H9 (cell line): Measurements from ENCODE around the gene RNF225. TPM values are rescaled to one million over a fixed set of nuclear protein-coding genes. Genes with fewer than 3 reads are reported as not detected.
A peak's percentile ranks its signal among the peaks of the same experiment; 100 is the strongest.

ENCODE experiments used
- DNase-seq: peaks from one replicate; pipeline ENCODE4 v3.0.0-alpha.2; 2017
- H2AFZ ChIP-seq: one replicate; pipeline ENCODE4 v1.6.1; 2013; ENCODE audit warnings: mild to moderate bottlenecking, low read length, control low read depth, moderate library complexity
- H2AK5ac ChIP-seq: 2 replicates; pipeline ENCODE4 v1.6.1; 2013; ENCODE audit warnings: low read length, control low read depth, mixed read lengths; ENCODE audit not compliant: insufficient read length
- H2BK120ac ChIP-seq: one replicate; pipeline ENCODE4 v1.6.1; 2013; ENCODE audit warnings: low read depth, mild to moderate bottlenecking, low read length, control low read depth, inconsistent platforms; ENCODE audit not compliant: poor library complexity, severe bottlenecking
- H2BK12ac ChIP-seq: 2 replicates; pipeline ENCODE4 v1.6.1; 2013; ENCODE audit warnings: low read length, control low read depth, mixed read lengths, low read depth; ENCODE audit not compliant: insufficient read length
- H2BK15ac ChIP-seq: 2 replicates; pipeline ENCODE4 v1.6.1; 2013; ENCODE audit warnings: low read depth, low read length, control low read depth
- H2BK20ac ChIP-seq: one replicate; pipeline ENCODE4 v1.6.1; 2013; ENCODE audit warnings: low read depth, mild to moderate bottlenecking, low read length, control low read depth, inconsistent platforms; ENCODE audit not compliant: poor library complexity, severe bottlenecking
- H2BK5ac ChIP-seq: 2 replicates; pipeline ENCODE4 v1.6.1; 2013; ENCODE audit warnings: low read length, control low read depth, mixed read lengths; ENCODE audit not compliant: insufficient read length
- H3K14ac ChIP-seq: 2 replicates; pipeline ENCODE4 v1.6.1; 2013; ENCODE audit warnings: low read length, control low read depth; ENCODE audit not compliant: insufficient read depth
- H3K18ac ChIP-seq: 2 replicates; pipeline ENCODE4 v1.6.1; 2013; ENCODE audit warnings: low read depth, mild to moderate bottlenecking, mixed read lengths, low read length, control low read depth; ENCODE audit not compliant: insufficient read length
- H3K23ac ChIP-seq: 2 replicates; pipeline ENCODE4 v1.6.1; 2013; ENCODE audit warnings: low read length, control low read depth, mixed read lengths, low read depth; ENCODE audit not compliant: insufficient read length
- H3K23me2 ChIP-seq: 2 replicates; pipeline ENCODE4 v1.6.1; 2013; ENCODE audit warnings: low read depth, mild to moderate bottlenecking, mixed read lengths, low read length, control low read depth; ENCODE audit not compliant: insufficient read length, poor library complexity, severe bottlenecking
- H3K27ac ChIP-seq: 2 replicates; pipeline ENCODE4 v1.5.1; 2013; ENCODE audit warnings: low read length, control low read depth, mixed read lengths, low read depth; ENCODE audit not compliant: insufficient read length
- H3K27me3 ChIP-seq: 2 replicates; pipeline ENCODE4 v1.6.1; 2013; ENCODE audit warnings: low read length, control low read depth, inconsistent platforms; ENCODE audit not compliant: insufficient read depth
- H3K4ac ChIP-seq: 2 replicates; pipeline ENCODE4 v1.6.1; 2013; ENCODE audit warnings: low read depth, mild to moderate bottlenecking, control low read depth, inconsistent platforms, low read length, moderate library complexity
- H3K4me1 ChIP-seq: 2 replicates; pipeline ENCODE4 v1.6.1; 2013; ENCODE audit warnings: low read length, control low read depth, inconsistent platforms; ENCODE audit not compliant: insufficient read depth
- H3K4me2 ChIP-seq: 2 replicates; pipeline ENCODE4 v1.6.1; 2013; ENCODE audit warnings: low read length, control low read depth, mixed read lengths; ENCODE audit not compliant: insufficient read length, insufficient read depth
- H3K56ac ChIP-seq: 2 replicates; pipeline ENCODE4 v1.6.1; 2013; ENCODE audit warnings: low read depth, mild to moderate bottlenecking, mixed read lengths, low read length, control low read depth; ENCODE audit not compliant: insufficient read length
- H3K79me1 ChIP-seq: 2 replicates; pipeline ENCODE4 v1.6.1; 2013; ENCODE audit warnings: low read depth, mild to moderate bottlenecking, moderate library complexity, low read length, control low read depth, inconsistent platforms; ENCODE audit not compliant: insufficient read depth, poor library complexity, severe bottlenecking
- H3K79me2 ChIP-seq: 2 replicates; pipeline ENCODE4 v1.6.1; 2013; ENCODE audit warnings: low read length, control low read depth, inconsistent platforms; ENCODE audit not compliant: insufficient read depth
- H3K9ac ChIP-seq: 2 replicates; pipeline ENCODE4 v1.6.1; 2013; ENCODE audit warnings: low read length, control low read depth, mixed read lengths; ENCODE audit not compliant: insufficient read length; ENCODE audit errors: extremely low read depth
- H3K9me3 ChIP-seq: one replicate; pipeline ENCODE4 v1.6.1; 2013; ENCODE audit warnings: low read depth, low read length, inconsistent platforms; ENCODE audit not compliant: control insufficient read depth
- H3T11ph ChIP-seq: one replicate; pipeline ENCODE4 v1.6.1; 2013; ENCODE audit warnings: mild to moderate bottlenecking, low read length, control low read depth, inconsistent platforms
- H4K20me1 ChIP-seq: one replicate; pipeline ENCODE4 v1.6.1; 2013; ENCODE audit not compliant: control insufficient read depth, insufficient read length, insufficient read depth
- H4K5ac ChIP-seq: 2 replicates; pipeline ENCODE4 v1.6.1; 2013; ENCODE audit warnings: low read depth, mild to moderate bottlenecking, mixed read lengths, low read length, control low read depth; ENCODE audit not compliant: insufficient read length
- H4K8ac ChIP-seq: replicated peaks from 2 replicates; pipeline ENCODE4 v1.6.1; 2013; ENCODE audit warnings: low read length, control low read depth, mixed read lengths, low read depth; ENCODE audit not compliant: insufficient read length
- H4K91ac ChIP-seq: 2 replicates; pipeline ENCODE4 v1.6.1; 2013; ENCODE audit warnings: low read depth, mild to moderate bottlenecking, moderate library complexity, mixed read lengths, low read length, control low read depth; ENCODE audit not compliant: insufficient read length
- H3K27ac Mint-ChIP-seq, 3 experiments: 2 replicates in 2 of 3; 3 replicates in 1 of 3; pipeline ENCODE4 v1.8.0; 2020 to 2021; ENCODE audit warnings: mixed read lengths in 3 of 3, mild to moderate bottlenecking in 1 of 3, moderate library complexity in 1 of 3
- H3K27me3 Mint-ChIP-seq: 2 replicates; pipeline ENCODE4 v1.8.0; 2021; ENCODE audit warnings: low read depth, mild to moderate bottlenecking, moderate library complexity, mixed read lengths
- H3K36me3 Mint-ChIP-seq, 3 experiments: 2 replicates in 2 of 3; 3 replicates in 1 of 3; pipeline ENCODE4 v1.8.0; 2020 to 2021; ENCODE audit warnings: low read depth in 3 of 3, mixed read lengths in 3 of 3; ENCODE audit not compliant: insufficient read depth in 1 of 3
- H3K4me1 Mint-ChIP-seq, 2 experiments: 2 replicates each; pipeline ENCODE4 v1.8.0; 2020; ENCODE audit warnings: mixed read lengths in 2 of 2
- H3K4me3 Mint-ChIP-seq, 2 experiments: 2 replicates in 1 of 2; 3 replicates in 1 of 2; pipeline ENCODE4 v1.8.0; 2020 to 2021; ENCODE audit warnings: mild to moderate bottlenecking in 2 of 2, mixed read lengths in 2 of 2, moderate library complexity in 1 of 2
- H3K9me3 Mint-ChIP-seq, 2 experiments: 2 replicates in 1 of 2; 3 replicates in 1 of 2; pipeline ENCODE4 v1.8.0; 2020; ENCODE audit warnings: mild to moderate bottlenecking in 2 of 2, mixed read lengths in 2 of 2, moderate library complexity in 1 of 2
- WGBS: extraction: QIAGEN DNeasy Blood & Tissue Kit; methylation state at CpG from one replicate; pipeline ENCODE4 v1.1.7; 2013; ENCODE audit warnings: missing lambda C conversion rate, low lambda C conversion rate, mixed read lengths; ENCODE audit not compliant: insufficient read length; ENCODE audit errors: extremely low coverage; 5-methylcytosine and 5-hydroxymethylcytosine counted together
- total RNA-seq: library from RNA; stranded (reverse); gene quantifications from 2 replicates; pipeline ENCODE4 v1.2.1, GENCODE V29; 2021
- TF ChIP-seq, protein P1 (sequence below): fragments of 200-600 bp; sonication (generic); conservative IDR thresholded peaks from 3 replicates; pipeline ENCODE4 v1.8.0; 2021; ENCODE audit warnings: antibody characterized with exemption, mild to moderate bottlenecking

RNF225 gene
- total RNA-seq, 1 experiment from 2014 or later = 2.1 TPM

DNA sequence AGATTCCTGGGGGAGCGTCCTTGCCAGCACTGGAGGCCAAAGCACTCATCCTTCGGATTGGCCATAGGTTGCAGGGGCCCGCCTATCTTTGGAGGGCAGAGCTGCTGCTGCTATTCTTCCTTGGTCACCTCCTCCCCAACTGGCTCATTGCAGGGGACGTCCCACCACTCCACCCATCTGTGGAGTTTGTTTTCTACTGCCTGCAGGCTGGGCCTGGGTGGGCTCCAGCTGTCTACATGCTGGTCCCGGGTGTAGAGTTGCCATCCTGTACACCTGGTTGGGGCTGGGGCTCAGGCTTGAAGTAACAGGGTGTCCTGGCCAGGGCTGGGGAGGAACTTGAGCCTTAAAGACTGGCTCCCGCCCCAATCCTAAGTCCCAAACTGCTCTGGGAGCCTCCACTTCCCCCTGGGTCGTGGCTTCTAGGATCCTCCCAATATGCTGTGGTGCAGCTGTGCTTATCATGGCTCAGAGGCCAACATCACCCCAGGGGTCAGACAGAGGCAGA, 2.1 kb downstream of the RNF225 start:
- H4K5ac ChIP-seq = no peak overlapping the region
- no CpG with 5 or more reads among the region's 7 CpGs for WGBS
- DNase-seq = peak; percentile 50
- H3K79me1 ChIP-seq = peaks cover 3% of the 10 kb centered on the region
- no peak overlapping the region for H2BK12ac ChIP-seq
- H3K18ac ChIP-seq = no peak overlapping the region
- Mint-ChIP-seq H3K36me3 (peaks cover 22 to 26% (median 24%) of the 10 kb centered on the region in 3 experiments; a peak in 6 of 7 replicates), H3K4me1 (peaks cover 10 to 16% of the 10 kb centered on the region in 2 experiments), H3K27ac (no peak overlapping the region), H3K9me3 (no peaks in the 10 kb centered on the region), H3K4me3 (peak overlapping the region in 1 of 2 experiments; percentile 40; a peak in 1 of 5 replicates), H3K27me3 (peaks cover 14% of the 10 kb centered on the region)
- H3K9ac ChIP-seq = no peak overlapping the region
- no peak overlapping the region for H2AK5ac ChIP-seq
- no peak overlapping the region for H2AFZ ChIP-seq
- no peak overlapping the region for H3T11ph ChIP-seq
- H4K91ac ChIP-seq = no peak overlapping the region
- no peaks in the 10 kb centered on the region for H3K9me3 ChIP-seq
- peaks cover 5% of the 10 kb centered on the region for H4K20me1 ChIP-seq
- H2BK5ac ChIP-seq = no peak overlapping the region
- H3K4me1 ChIP-seq = no peaks in the 10 kb centered on the region
- no peak overlapping the region for H3K27ac ChIP-seq
- no peak overlapping the region for H3K4ac ChIP-seq
- H3K23ac ChIP-seq = no peak overlapping the region
- H4K8ac ChIP-seq = no peak overlapping the region
- H2BK15ac ChIP-seq = no peak overlapping the region
- TF ChIP-seq, protein P1, sequence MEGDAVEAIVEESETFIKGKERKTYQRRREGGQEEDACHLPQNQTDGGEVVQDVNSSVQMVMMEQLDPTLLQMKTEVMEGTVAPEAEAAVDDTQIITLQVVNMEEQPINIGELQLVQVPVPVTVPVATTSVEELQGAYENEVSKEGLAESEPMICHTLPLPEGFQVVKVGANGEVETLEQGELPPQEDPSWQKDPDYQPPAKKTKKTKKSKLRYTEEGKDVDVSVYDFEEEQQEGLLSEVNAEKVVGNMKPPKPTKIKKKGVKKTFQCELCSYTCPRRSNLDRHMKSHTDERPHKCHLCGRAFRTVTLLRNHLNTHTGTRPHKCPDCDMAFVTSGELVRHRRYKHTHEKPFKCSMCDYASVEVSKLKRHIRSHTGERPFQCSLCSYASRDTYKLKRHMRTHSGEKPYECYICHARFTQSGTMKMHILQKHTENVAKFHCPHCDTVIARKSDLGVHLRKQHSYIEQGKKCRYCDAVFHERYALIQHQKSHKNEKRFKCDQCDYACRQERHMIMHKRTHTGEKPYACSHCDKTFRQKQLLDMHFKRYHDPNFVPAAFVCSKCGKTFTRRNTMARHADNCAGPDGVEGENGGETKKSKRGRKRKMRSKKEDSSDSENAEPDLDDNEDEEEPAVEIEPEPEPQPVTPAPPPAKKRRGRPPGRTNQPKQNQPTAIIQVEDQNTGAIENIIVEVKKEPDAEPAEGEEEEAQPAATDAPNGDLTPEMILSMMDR = no peak
- no peak overlapping the region for H3K14ac ChIP-seq
- no peak overlapping the region for H3K4me2 ChIP-seq
- no peaks in the 10 kb centered on the region for H3K79me2 ChIP-seq
- no peak overlapping the region for H3K56ac ChIP-seq
- H2BK120ac ChIP-seq = no peak overlapping the region
- peaks cover 13% of the 10 kb centered on the region for H3K23me2 ChIP-seq
- no peak overlapping the region for H2BK20ac ChIP-seq
- no peaks in the 10 kb centered on the region; the same call in 1 of the 2 replicates for H3K27me3 ChIP-seq
